Activated B cell treated with CpG ODN at 0.5 μM for 24 hours (primary cell): ENCODE data around the gene THBS1. TPM values are rescaled to one million over a fixed set of nuclear protein-coding genes. Genes with fewer than 3 reads are reported as not detected.

Experiments used
- ATAC-seq: fragments of 200-7000 bp; cut with Tn5 transposase; one replicate; pipeline ENCODE4 v1.10.0; 2021; ENCODE audit warnings: low read depth, mild to moderate bottlenecking, moderate library complexity
- CTCF ChIA-PET: fragments of 350-600 bp; sonication (Branson Sonifier 250); formaldehyde crosslinking; loops from one replicate; lab custom pipeline; 2021; ENCODE audit warnings: antibody characterized with exemption; lab: Charles Lee
- POLR2A ChIA-PET: fragments of 350-600 bp; sonication (Branson Sonifier 250); formaldehyde crosslinking; loops from one replicate; lab custom pipeline; 2021; ENCODE audit warnings: antibody characterized with exemption; lab: Charles Lee
- DNase-seq: peaks from one replicate; pipeline ENCODE4 v3.0.0; 2022
- H3K27ac Mint-ChIP-seq: one replicate; pipeline ENCODE4 v1.8.0; 2020; ENCODE audit warnings: mixed read lengths
- H3K27me3 Mint-ChIP-seq: one replicate; pipeline ENCODE4 v1.8.0; 2021; ENCODE audit warnings: mixed read lengths
- H3K36me3 Mint-ChIP-seq: one replicate; pipeline ENCODE4 v1.8.0; 2021; ENCODE audit warnings: low read depth, mixed read lengths
- H3K4me1 Mint-ChIP-seq: one replicate; pipeline ENCODE4 v1.8.0; 2021; ENCODE audit warnings: mixed read lengths
- H3K4me3 Mint-ChIP-seq: one replicate; pipeline ENCODE4 v1.8.0; 2020; ENCODE audit warnings: mild to moderate bottlenecking, mixed read lengths
- H3K9me3 Mint-ChIP-seq: one replicate; pipeline ENCODE4 v1.8.0; 2020; ENCODE audit warnings: mixed read lengths
- intact Hi-C: fragments of 100-400 bp; cut with micrococcal nuclease; formaldehyde crosslinking; loops from one replicate; pipeline ENCODE4 v1.15.1; 2024
- total RNA-seq: library from RNA; stranded (reverse); gene quantifications from 2 replicates; pipeline ENCODE4 v1.2.3, GENCODE V29; 2022
- TF ChIP-seq, protein P1 (sequence below): fragments of 200-600 bp; IDR thresholded peaks from one replicate; pipeline ENCODE4 v1.8.0; 2022; ENCODE audit warnings: antibody characterized with exemption, mild to moderate bottlenecking

Gene THBS1
- total RNA-seq, 1 donor from 2014 or later, result 1.7 TPM

DNA sequence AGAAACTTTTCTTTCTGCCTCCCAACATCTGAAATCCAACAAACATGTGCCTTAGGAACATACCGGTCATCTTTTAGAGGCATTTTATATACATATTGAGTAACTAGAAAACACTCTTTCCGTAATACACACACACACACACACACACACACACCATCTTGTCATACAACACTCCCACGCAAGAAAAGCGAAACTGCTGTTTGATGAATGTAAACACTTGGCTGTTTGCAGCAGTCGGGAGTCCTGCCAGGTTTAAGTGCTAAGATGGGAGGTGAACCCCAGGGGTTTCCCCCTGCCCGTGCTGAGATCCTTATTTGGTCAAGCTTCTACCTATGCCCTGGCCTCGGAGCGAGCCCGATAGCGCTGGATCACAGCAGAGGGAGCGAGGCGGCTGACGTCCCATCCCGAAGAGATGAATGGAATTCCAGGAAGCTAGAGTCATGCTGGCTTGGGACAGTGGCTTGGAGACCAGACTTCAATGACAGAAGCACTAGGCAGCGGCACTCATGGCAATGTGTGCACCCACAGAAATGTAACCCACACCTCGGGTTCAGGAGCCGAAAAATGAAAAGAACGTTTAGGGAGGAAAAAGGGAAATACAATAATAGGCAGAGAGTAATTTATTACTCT is 1.3 kb upstream of the THBS1 start:
- DNase-seq, result no peak
- intact Hi-C loops, result loop anchor here (2.0 kb wide), 1 partner anchor 763 kb away; no protein-coding TSS in a partner anchor
- CTCF ChIA-PET, result no interaction called here

DNA sequence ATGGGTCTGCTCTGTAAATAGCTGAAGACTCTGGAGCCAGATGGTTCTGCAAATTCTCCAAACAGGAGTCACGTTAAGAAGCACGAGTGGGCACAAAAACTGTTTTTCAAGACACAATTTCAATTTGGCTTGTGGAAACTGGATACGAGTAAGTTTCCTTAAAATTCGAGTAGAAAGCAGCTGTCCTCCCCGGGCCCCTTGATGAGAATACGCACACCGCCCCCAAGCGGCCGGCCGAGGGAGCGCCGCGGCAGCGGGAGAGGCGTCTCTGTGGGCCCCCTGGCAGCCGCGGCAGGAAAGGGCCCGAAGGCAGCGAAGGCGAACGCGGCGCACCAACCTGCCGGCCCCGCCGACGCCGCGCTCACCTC is 778 bp upstream of the THBS1 start:
- ATAC-seq (peak; percentile 45), DNase-seq (peak; percentile 22)
- Mint-ChIP-seq H3K27ac (no peak overlapping the region), H3K4me3 (no peak overlapping the region), H3K27me3 (peaks cover 49% of the 10 kb centered on the region), H3K9me3 (no peaks in the 10 kb centered on the region), H3K36me3 (no peaks in the 10 kb centered on the region), H3K4me1 (peaks cover 8% of the 10 kb centered on the region)
- intact Hi-C loops, result loop anchor here (2.0 kb wide), 1 partner anchor 763 kb away; no protein-coding TSS in a partner anchor
- ChIA-PET POLR2A (interaction anchor here (0.5 kb wide), 1 partner anchor 528 kb away, joined by 3 read pairs; no protein-coding TSS in a partner anchor), CTCF (no interaction called here)
- TF ChIP-seq, protein P1, sequence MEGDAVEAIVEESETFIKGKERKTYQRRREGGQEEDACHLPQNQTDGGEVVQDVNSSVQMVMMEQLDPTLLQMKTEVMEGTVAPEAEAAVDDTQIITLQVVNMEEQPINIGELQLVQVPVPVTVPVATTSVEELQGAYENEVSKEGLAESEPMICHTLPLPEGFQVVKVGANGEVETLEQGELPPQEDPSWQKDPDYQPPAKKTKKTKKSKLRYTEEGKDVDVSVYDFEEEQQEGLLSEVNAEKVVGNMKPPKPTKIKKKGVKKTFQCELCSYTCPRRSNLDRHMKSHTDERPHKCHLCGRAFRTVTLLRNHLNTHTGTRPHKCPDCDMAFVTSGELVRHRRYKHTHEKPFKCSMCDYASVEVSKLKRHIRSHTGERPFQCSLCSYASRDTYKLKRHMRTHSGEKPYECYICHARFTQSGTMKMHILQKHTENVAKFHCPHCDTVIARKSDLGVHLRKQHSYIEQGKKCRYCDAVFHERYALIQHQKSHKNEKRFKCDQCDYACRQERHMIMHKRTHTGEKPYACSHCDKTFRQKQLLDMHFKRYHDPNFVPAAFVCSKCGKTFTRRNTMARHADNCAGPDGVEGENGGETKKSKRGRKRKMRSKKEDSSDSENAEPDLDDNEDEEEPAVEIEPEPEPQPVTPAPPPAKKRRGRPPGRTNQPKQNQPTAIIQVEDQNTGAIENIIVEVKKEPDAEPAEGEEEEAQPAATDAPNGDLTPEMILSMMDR, result no peak

More for the DNA sequence above, 1.3 kb upstream of the THBS1 start:
- Mint-ChIP-seq H3K36me3 (no peaks in the 10 kb centered on the region), H3K27me3 (peaks cover 45% of the 10 kb centered on the region), H3K4me3 (no peak overlapping the region), H3K27ac (no peak overlapping the region), H3K4me1 (peaks cover 8% of the 10 kb centered on the region), H3K9me3 (no peaks in the 10 kb centered on the region)
- POLR2A ChIA-PET, result interaction anchor here (0.5 kb wide), 1 partner anchor 528 kb away, joined by 3 read pairs; no protein-coding TSS in a partner anchor
- TF ChIP-seq, protein P1, result no peak
- ATAC-seq, result no peak

DNA sequence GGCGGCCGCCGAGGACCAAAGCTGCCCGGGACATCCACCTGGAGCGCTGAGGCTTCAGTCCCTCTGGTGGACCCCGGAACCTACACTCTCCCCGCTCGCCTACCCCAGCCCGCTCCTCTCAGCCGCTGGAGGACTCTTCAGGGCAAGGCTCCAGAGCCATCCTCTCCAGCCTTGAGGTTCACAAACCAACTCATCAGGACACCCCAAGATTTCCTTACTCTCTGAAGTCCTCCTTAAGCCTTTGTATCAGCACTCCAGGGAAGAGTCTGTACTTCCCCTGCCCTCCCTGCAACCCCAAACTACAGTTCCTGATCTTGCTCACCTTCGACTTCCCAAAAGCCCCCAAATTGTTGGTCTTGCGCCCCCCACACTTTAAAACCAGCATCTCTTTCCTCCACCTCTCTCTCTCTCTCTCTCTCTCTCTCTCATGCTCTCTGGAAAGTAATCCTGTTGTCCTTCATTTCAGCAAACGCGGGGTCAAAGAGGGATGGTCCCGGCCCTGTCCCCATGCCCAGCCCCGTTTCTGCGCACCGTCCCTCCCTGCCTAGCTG is 438 bp downstream of the THBS1 start:
- H3K27me3 Mint-ChIP-seq, result peaks cover 47% of the 10 kb centered on the region

DNA sequence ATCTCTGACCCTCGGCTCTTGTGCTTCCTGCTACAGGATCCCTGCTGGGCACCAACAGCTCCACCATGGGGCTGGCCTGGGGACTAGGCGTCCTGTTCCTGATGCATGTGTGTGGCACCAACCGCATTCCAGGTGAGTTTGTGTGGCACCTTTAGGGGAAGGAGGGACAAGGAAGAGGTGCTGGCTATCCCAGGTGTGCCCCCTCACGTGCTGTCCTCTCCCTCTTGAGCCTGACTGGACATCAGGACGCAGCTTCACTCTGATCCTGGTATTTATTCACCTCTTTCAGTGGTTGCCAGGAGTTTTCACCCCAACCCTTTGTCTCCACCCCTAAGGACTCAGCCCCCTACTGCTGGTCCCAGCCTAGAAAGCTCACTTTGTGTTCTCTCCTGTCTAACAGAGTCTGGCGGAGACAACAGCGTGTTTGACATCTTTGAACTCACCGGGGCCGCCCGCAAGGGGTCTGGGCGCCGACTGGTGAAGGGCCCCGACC is 960 bp downstream of the THBS1 start:
- no peaks in the 10 kb centered on the region for H3K36me3 Mint-ChIP-seq
- POLR2A ChIA-PET, result no interaction called here
- H3K27ac Mint-ChIP-seq, result no peak overlapping the region
- TF ChIP-seq, protein P1, result no peak
- H3K9me3 Mint-ChIP-seq, result no peaks in the 10 kb centered on the region
- ATAC-seq, result no peak
- peaks cover 44% of the 10 kb centered on the region for H3K27me3 Mint-ChIP-seq
- no peak for DNase-seq
- CTCF ChIA-PET, result no interaction called here
- intact Hi-C loops, result loop anchor here (2.0 kb wide), 1 partner anchor 765 kb away; no protein-coding TSS in a partner anchor
- no peak overlapping the region for H3K4me3 Mint-ChIP-seq
- peaks cover 8% of the 10 kb centered on the region for H3K4me1 Mint-ChIP-seq

More for the DNA sequence above, 438 bp downstream of the THBS1 start:
- ATAC-seq (no peak), DNase-seq (no peak)
- Mint-ChIP-seq H3K9me3 (no peaks in the 10 kb centered on the region), H3K4me1 (peaks cover 8% of the 10 kb centered on the region), H3K27ac (no peak overlapping the region), H3K36me3 (no peaks in the 10 kb centered on the region), H3K4me3 (no peak overlapping the region)
- ChIA-PET CTCF (no interaction called here), POLR2A (no interaction called here)
- intact Hi-C loops, result loop anchor here (2.0 kb wide), 1 partner anchor 765 kb away; no protein-coding TSS in a partner anchor
- TF ChIP-seq, protein P1, result no peak

DNA sequence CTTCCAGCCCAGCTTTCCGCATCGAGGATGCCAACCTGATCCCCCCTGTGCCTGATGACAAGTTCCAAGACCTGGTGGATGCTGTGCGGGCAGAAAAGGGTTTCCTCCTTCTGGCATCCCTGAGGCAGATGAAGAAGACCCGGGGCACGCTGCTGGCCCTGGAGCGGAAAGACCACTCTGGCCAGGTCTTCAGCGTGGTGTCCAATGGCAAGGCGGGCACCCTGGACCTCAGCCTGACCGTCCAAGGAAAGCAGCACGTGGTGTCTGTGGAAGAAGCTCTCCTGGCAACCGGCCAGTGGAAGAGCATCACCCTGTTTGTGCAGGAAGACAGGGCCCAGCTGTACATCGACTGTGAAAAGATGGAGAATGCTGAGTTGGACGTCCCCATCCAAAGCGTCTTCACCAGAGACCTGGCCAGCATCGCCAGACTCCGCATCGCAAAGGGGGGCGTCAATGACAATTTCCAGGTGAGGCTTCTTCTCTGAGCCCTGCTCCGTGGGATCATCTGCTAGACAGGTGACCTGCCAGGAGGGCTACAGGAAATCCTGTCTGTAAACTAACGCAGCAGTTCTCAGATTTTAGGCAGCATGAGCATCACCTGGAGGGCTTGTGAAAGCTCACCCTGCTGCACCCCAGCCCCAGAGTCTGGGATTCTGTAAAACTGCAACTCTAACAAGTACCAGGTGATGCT is 1.6 kb downstream of the THBS1 start:
- ChIA-PET CTCF (no interaction called here), POLR2A (no interaction called here)
- peaks cover 44% of the 10 kb centered on the region for H3K27me3 Mint-ChIP-seq
- ATAC-seq (no peak), DNase-seq (no peak)
- no peak overlapping the region for H3K27ac Mint-ChIP-seq
- peaks cover 8% of the 10 kb centered on the region for H3K4me1 Mint-ChIP-seq
- TF ChIP-seq, protein P1, result no peak
- no peaks in the 10 kb centered on the region for H3K36me3 Mint-ChIP-seq
- H3K4me3 Mint-ChIP-seq, result no peak overlapping the region
- intact Hi-C loops, result no loop called here
- H3K9me3 Mint-ChIP-seq, result no peaks in the 10 kb centered on the region
